GM12878 (cell line): ENCODE data around the gene FGGY. TPM values are rescaled to one million over a fixed set of nuclear protein-coding genes. Genes with fewer than 3 reads are reported as not detected.

Source experiments
- ATAC-seq: fragments of 200-7000 bp; cut with Tn5 transposase; 3 replicates; pipeline ENCODE4 v1.9.1; 2020; ENCODE audit warnings: mild to moderate bottlenecking, moderate library complexity
- BruUV-seq: library from RNA; stranded (reverse); fragments of 400-500 nt; replicated peaks from 2 replicates; lab custom pipeline; 2021; lab: Mats Ljungman, UMichigan
- CTCF ChIA-PET: fragments of 300-600 bp; sonication (Branson Sonifier 250); formaldehyde crosslinking; extraction: SDS; loops from one replicate; lab custom pipeline; 2021; ENCODE audit warnings: inconsistent platforms; lab: Yijun Ruan, JAX
- POLR2A ChIA-PET: fragments of 350-600 bp; formaldehyde crosslinking; extraction: SDS; loops from one replicate; lab custom pipeline; 2021; ENCODE audit warnings: inconsistent platforms; lab: Charles Lee
- RAD21 ChIA-PET: fragments of 300-600 bp; sonication (Branson Sonifier 250); formaldehyde crosslinking; loops from one replicate; lab custom pipeline; 2023; ENCODE audit warnings: antibody characterized with exemption; ENCODE audit not compliant: unreplicated experiment; lab: Charles Lee
- SMC1A ChIA-PET: fragments of 300-600 bp; sonication (Branson Sonifier 250); formaldehyde crosslinking; loops from one replicate; lab custom pipeline; 2023; ENCODE audit not compliant: unreplicated experiment, uncharacterized antibody; lab: Charles Lee
- DNase-seq: peaks from one replicate; pipeline ENCODE4 v3.0.0-alpha.2; 2011; ENCODE audit warnings: low read depth, low spot score
- FAIRE-seq: peaks from 3 replicates; lab custom pipeline; 2011; peaks lifted over from hg19 to GRCh38; lab: Jason Lieb, UNC
- H2AFZ ChIP-seq: 2 replicates; pipeline ENCODE4 v1.6.0; 2011; ENCODE audit warnings: low read depth, low read length, control low read depth; ENCODE audit not compliant: control insufficient read depth
- H3K27ac ChIP-seq: 2 replicates; pipeline ENCODE4 v1.5.1; 2011; ENCODE audit warnings: control low read depth; ENCODE audit not compliant: control insufficient read depth, insufficient read depth
- H3K27me3 ChIP-seq, 2 experiments: replicated peaks in 1 of 2; 2 replicates each; pipeline versions ENCODE4 v1.6.0 to v1.6.1; 2011; ENCODE audit warnings: low read length in 1 of 2; ENCODE audit not compliant: control insufficient read depth in 2 of 2, insufficient read depth in 2 of 2
- H3K36me3 ChIP-seq, 2 experiments: 2 replicates each; pipeline ENCODE4 v1.5.1; 2011; ENCODE audit warnings: low read length in 1 of 2; ENCODE audit not compliant: control insufficient read depth in 2 of 2, insufficient read depth in 2 of 2
- H3K4me1 ChIP-seq: 2 replicates; pipeline ENCODE4 v1.6.1; 2011; ENCODE audit warnings: mild to moderate bottlenecking, low read length, moderate library complexity, mixed read lengths; ENCODE audit not compliant: control insufficient read depth, insufficient read depth
- H3K4me2 ChIP-seq: 2 replicates; pipeline ENCODE4 v1.6.0; 2011; ENCODE audit warnings: control low read depth; ENCODE audit not compliant: control insufficient read depth, insufficient read depth
- H3K4me3 ChIP-seq: fragments of 200-600 bp; sonication (generic); 2 replicates; pipeline ENCODE4 v1.5.1; 2016
- H3K79me2 ChIP-seq: 2 replicates; pipeline ENCODE4 v1.6.0; 2011; ENCODE audit warnings: low read length; ENCODE audit not compliant: control insufficient read depth, insufficient read depth
- H3K9ac ChIP-seq: 2 replicates; pipeline ENCODE4 v1.8.0; 2011; ENCODE audit warnings: low read length, control low read depth, mixed read lengths; ENCODE audit not compliant: control insufficient read depth, insufficient read depth
- H3K9me3 ChIP-seq: replicated peaks from 3 replicates; pipeline ENCODE4 v1.5.1; 2011; ENCODE audit warnings: mild to moderate bottlenecking, low read length; ENCODE audit not compliant: control insufficient read depth, insufficient read depth
- H4K20me1 ChIP-seq: 2 replicates; pipeline ENCODE4 v1.6.0; 2011; ENCODE audit not compliant: control insufficient read depth, insufficient read depth
- BACH1 ChIP-seq: fragments of 450-650 bp; IDR thresholded peaks from 2 replicates; pipeline ENCODE4 v1.6.1; 2017; ENCODE audit warnings: mild to moderate bottlenecking, borderline replicate concordance
- CBX5 ChIP-seq: sonication (generic); IDR thresholded peaks from 2 replicates; pipeline ENCODE4 v1.6.1; 2016; ENCODE audit warnings: low read depth, moderate library complexity, mild to moderate bottlenecking, inconsistent platforms
- EZH2 ChIP-seq: IDR thresholded peaks from 2 replicates; pipeline ENCODE4 v1.6.1; 2012; ENCODE audit warnings: low read depth, mild to moderate bottlenecking, control low read depth, inconsistent platforms, low read length, borderline replicate concordance; ENCODE audit not compliant: control insufficient read depth
- FOXK2 ChIP-seq: fragments of 450-650 bp; IDR thresholded peaks from 2 replicates; pipeline ENCODE4 v1.6.1; 2017; ENCODE audit warnings: mild to moderate bottlenecking, moderate library complexity
- FOXM1 ChIP-seq: IDR thresholded peaks from 2 replicates; pipeline ENCODE4 v1.6.1; 2012; ENCODE audit warnings: low read depth, mild to moderate bottlenecking, inconsistent platforms, low read length, moderate library complexity
- NBN ChIP-seq: fragments of 450-650 bp; IDR thresholded peaks from 2 replicates; pipeline ENCODE4 v1.6.1; 2016
- SMC3 ChIP-seq: IDR thresholded peaks from 2 replicates; pipeline ENCODE4 v1.6.1; 2011; ENCODE audit warnings: low read length, improper control_type of control experiment, borderline replicate concordance
- STAT3 ChIP-seq: IDR thresholded peaks from 2 replicates; pipeline ENCODE4 v1.6.1; 2011; ENCODE audit warnings: low read depth, low read length, improper control_type of control experiment
- WGBS: methylation state at CpG from one replicate; pipeline ENCODE4 v1.1.6; 2016; ENCODE audit warnings: low lambda C conversion rate; ENCODE audit not compliant: insufficient replicate concordance, insufficient coverage; ENCODE audit errors: missing lambda C conversion rate; 5-methylcytosine and 5-hydroxymethylcytosine counted together
- in situ Hi-C: fragments of 300-500 bp; cut with MboI; formaldehyde crosslinking; loops from 9 replicates; pipeline ENCODE4 v1.14.3; 2018; ENCODE audit warnings: mixed read lengths
- intact Hi-C: fragments of 100-400 bp; cut with micrococcal nuclease; formaldehyde crosslinking; loops from one replicate; pipeline ENCODE4 v1.14.2; 2022; ENCODE audit not compliant: unreplicated experiment
- polyA plus RNA-seq, 11 experiments: library from polyadenylated mRNA; depleted of rRNA in 4 of 11; unstranded in 6 of 11; stranded (reverse) in 5 of 11; fragments of >200 nt; fragmentation: Nextera tagmentation in 4 of 11; fragmentation: Illumina TruSeq in 1 of 11; extraction: Ambion mirVana in 4 of 11; extraction: Trizol in 1 of 11; gene quantifications; 1 replicate in 1 of 11; 2 replicates in 10 of 11; pipeline versions ENCODE4 v1.2.1 to v1.2.3, GENCODE V29; 2011 to 2016; ENCODE audit warnings: inconsistent platforms in 2 of 11, missing spikeins in 2 of 11, low read depth in 1 of 11
- total RNA-seq, 4 experiments: library from RNA; depleted of rRNA in 3 of 4; stranded (reverse); fragments of >200 nt in 3 of 4; fragmentation: Illumina TruSeq in 1 of 4; extraction: Trizol in 1 of 4; gene quantifications; 2 replicates each; pipeline versions ENCODE4 v1.2.1 to v1.2.3, GENCODE V29; 2013 to 2021
- TF ChIP-seq, protein P1 (sequence below): IDR thresholded peaks from 2 replicates; pipeline ENCODE4 v1.6.1; 2012; ENCODE audit warnings: low read depth, low read length, improper control_type of control experiment
- TF ChIP-seq, protein P2 (sequence below): IDR thresholded peaks from 2 replicates; pipeline ENCODE4 v1.6.1; 2011; ENCODE audit warnings: mild to moderate bottlenecking, low read depth, low read length, moderate library complexity; ENCODE audit not compliant: insufficient replicate concordance

FGGY gene
- total and polyA plus RNA-seq, 10 of the 15 experiments (the other 5 are each of a cell fraction or from before 2014, with no cell fraction given) = 6.2 to 11.9 (median 7.5) TPM

DNA sequence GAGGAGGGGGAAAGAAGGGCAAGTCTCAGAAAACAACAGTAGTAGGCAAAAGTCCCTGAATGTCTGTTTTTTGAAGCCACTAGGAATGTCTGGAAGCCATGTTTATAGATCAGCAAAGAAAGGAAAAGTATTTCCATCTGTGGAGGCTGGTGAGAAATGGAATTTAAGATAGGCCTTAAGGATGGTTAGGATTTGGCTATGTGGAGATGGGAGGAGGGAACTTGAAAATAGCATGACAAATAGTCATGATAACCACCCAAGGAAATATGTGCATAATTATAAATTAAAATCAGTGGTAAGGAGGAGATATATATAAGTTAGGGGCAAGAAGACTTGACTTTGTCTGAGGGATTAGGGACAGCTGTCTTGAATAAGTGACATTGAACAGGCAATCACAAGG lies 33.8 kb upstream of the FGGY start (continued):
- TF ChIP-seq EZH2 (no peak), CBX5 (no peak)
- TF ChIP-seq, protein P1, sequence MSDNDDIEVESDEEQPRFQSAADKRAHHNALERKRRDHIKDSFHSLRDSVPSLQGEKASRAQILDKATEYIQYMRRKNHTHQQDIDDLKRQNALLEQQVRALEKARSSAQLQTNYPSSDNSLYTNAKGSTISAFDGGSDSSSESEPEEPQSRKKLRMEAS = no peak
- TF ChIP-seq, all 136 proteins: peak for 0

DNA sequence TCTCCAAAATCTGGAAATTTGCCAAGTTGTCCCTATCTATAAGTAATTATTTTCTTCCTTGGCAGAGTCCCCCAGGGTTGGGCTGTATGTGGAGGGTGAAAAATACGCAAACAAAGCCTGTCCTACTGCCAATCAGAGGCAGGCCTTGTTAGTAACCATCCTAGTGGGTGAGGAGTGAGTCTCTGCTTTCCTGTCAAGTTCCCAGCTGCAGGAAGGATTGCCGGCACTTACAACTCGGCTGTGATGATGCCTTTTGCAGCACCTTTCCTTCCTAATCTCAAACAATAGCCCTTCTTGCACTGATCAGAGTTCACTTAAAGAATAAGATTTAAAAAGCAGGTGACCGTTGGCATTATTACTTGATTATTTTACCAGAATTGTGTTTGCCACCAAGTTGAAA lies 31.3 kb upstream of the FGGY start:
- H3K27ac ChIP-seq = no peak overlapping the region
- DNase-seq = no peak
- no peak overlapping the region for H2AFZ ChIP-seq
- H3K9me3 ChIP-seq = no peaks in the 10 kb centered on the region; the same call in 2 of the 3 replicates
- no peaks in the 10 kb centered on the region for H3K36me3 ChIP-seq
- H3K4me1 ChIP-seq = peaks cover 16% of the 10 kb centered on the region
- no peak overlapping the region for H3K4me2 ChIP-seq
- BruUV-seq = no TSS peak
- no peaks in the 10 kb centered on the region for H3K27me3 ChIP-seq
- no peak for FAIRE-seq
- TF ChIP-seq, protein P2, sequence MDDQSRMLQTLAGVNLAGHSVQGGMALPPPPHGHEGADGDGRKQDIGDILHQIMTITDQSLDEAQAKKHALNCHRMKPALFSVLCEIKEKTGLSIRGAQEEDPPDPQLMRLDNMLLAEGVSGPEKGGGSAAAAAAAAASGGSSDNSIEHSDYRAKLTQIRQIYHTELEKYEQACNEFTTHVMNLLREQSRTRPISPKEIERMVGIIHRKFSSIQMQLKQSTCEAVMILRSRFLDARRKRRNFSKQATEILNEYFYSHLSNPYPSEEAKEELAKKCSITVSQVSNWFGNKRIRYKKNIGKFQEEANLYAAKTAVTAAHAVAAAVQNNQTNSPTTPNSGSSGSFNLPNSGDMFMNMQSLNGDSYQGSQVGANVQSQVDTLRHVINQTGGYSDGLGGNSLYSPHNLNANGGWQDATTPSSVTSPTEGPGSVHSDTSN = no peak
- TF ChIP-seq BACH1 = no peak
- no peak for TF ChIP-seq NBN
- no peak for TF ChIP-seq STAT3
- TF ChIP-seq FOXK2 = no peak
- TF ChIP-seq FOXM1 = no peak
- no peak for TF ChIP-seq SMC3
- 99% methylated on average over 4 of the region's 4 CpGs for WGBS
- no peak for ATAC-seq
- in situ Hi-C loops (no loop called here), intact Hi-C loops (no loop called here)
- no peak overlapping the region for H3K9ac ChIP-seq
- SMC1A ChIA-PET = interaction anchor here (0.9 to 1.9 kb wide), 7 partner anchors 8 to 120 kb away, joined by 3 to 10 read pairs (median 7); no protein-coding TSS in a partner anchor
- CTCF ChIA-PET = interaction anchor here (1.0 kb wide), 1 partner anchor 8 kb away, joined by 3 read pairs; no protein-coding TSS in a partner anchor
- POLR2A ChIA-PET = interaction anchor here (1.3 kb wide), 1 partner anchor 31 kb away, joined by 4 read pairs; the partner anchor contains the start of gene FGGY
- no peak overlapping the region for H3K4me3 ChIP-seq
- H3K79me2 ChIP-seq = no peaks in the 10 kb centered on the region
- no peaks in the 10 kb centered on the region for H4K20me1 ChIP-seq
- RAD21 ChIA-PET = interaction anchor here (0.6 to 2.1 kb wide), 8 partner anchors 12 to 492 kb away, joined by 3 to 10 read pairs (median 3); no protein-coding TSS in a partner anchor
